HG03025 (cell line): Measurements from ENCODE around the gene FASTKD2.

Experiments
- ATAC-seq: cut with Tn5 transposase; IDR thresholded peaks from one replicate; pipeline ENCODE4 v1.9.1; 2021; ENCODE audit warnings: mild to moderate bottlenecking, moderate library complexity; ENCODE audit not compliant: unreplicated experiment, low FRiP score

The FASTKD2 gene

DNA sequence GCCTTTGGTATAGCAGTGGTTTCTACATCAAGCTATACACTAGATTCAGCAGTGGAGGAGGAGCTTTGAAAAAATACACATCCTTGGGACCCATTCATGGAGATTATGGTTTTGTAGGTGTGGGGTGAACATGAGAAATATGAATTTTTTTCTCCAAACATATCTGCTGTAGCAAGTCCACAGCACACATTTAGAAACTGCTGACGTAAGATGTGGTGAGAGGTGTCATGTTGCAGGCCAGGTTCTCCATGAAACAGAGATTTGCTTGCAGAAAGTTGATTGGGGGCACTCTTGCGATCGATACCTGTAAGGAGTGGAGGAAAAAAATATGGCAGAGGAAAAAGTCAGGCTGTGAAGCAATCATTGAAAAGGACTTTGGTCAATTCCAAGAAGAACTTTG lies 67.9 kb downstream of the FASTKD2 start:
- ATAC-seq = no peak

DNA sequence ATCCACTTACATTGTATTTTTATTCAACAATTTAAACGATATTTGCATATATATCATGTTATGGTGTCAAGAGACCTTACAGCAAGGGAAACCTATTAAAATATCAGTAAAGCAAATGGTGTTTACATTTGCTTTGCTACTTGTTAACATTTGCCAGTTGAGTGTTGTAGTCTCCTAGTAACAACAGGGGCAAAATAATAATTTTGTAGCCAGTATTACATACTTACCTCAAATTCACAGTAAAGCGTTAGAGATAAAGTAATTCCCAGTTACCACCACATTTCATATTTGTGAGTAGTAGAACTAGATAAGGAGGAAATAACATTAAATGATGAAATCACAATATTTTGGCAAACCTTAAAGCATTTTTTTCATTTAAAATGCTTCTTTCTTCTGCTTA lies 71.3 kb downstream of the FASTKD2 start:
- no peak for ATAC-seq

DNA sequence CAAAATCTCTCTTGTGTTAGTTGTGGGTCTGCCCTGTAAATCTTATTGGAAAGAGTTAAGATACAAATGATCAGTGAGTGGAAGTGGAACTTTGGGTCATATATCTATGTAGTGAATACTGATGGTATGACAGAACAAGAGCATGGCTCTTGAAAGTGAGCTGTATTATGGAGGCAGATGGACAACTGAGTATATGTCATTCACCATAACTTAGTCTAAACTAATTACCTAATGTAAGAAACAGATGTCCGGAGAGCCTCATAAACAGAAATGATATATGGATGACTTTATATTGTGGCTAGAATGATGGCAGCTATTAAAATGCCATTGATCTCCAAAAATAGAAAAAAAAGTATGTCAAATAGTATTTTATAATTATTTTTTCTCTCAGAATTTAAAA lies 72.4 kb downstream of the FASTKD2 start:
- ATAC-seq = no peak

DNA sequence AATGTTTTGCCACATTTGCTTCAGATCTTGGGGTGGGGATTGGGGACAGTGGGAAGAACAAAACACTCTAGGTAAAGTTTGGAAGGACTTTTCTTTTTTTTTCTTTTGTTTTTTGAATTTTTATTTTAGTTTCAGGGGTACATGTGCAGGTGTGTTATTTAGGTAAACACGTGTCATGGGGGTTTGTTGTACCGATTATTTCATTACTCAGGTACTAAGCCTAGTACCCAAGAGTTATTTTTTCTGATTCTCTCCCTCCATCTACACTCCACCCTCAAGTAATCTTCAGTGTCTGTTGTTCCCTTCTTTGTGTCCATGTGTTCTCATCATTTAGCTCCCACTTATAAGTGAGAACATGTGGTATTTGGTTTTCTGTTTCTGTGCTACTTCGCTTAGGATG lies 73.3 kb downstream of the FASTKD2 start:
- no peak for ATAC-seq

DNA sequence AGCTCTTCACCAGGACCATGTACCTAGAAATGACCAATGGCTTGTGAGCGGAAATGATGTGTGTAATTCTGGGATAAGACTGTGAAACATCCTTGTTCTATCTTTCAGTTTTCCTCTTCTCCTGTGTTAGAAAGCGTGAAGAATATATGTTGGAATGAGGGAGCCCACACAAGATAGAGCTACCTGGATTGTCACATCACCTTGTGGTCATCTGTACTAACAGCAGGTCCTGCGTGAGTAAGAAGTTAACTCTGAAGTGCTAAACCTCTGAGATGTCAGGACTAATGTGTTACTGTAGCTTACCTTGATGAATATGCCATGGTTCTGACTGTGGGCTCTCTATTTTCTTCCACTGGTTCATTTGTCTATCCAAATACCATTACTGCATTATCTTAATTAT lies 75.6 kb downstream of the FASTKD2 start:
- ATAC-seq = no peak
